IMR-90 (cell line): Measurements from ENCODE around the gene TMEM181. TPM values are rescaled to one million over a fixed set of nuclear protein-coding genes. Genes with fewer than 3 reads are reported as not detected.

ENCODE experiments used
- ATAC-seq: fragments of 200-7000 bp; cut with Tn5 transposase; 2 replicates; pipeline ENCODE4 v1.9.1; 2020; ENCODE audit warnings: low read depth, mild to moderate bottlenecking, moderate library complexity
- BruUV-seq: library from RNA; stranded (reverse); fragments of 400-500 nt; replicated peaks from 2 replicates; lab custom pipeline; 2021; lab: Mats Ljungman, UMichigan
- CTCF ChIA-PET: fragments of 300-600 bp; formaldehyde crosslinking; extraction: SDS; loops from one replicate; lab custom pipeline; 2021; ENCODE audit warnings: antibody characterized with exemption; lab: Yijun Ruan, JAX
- POLR2A ChIA-PET: fragments of 300-600 bp; sonication (Branson Sonifier 250); formaldehyde crosslinking; loops from one replicate; lab custom pipeline; 2022; ENCODE audit warnings: antibody characterized with exemption; ENCODE audit not compliant: unreplicated experiment; lab: Charles Lee
- DNase-seq: peaks from one replicate; pipeline ENCODE4 v3.0.0; 2013
- H2AFZ ChIP-seq: replicated peaks from 2 replicates; pipeline ENCODE3; 2013; ENCODE audit warnings: low read length, mild to moderate bottlenecking; ENCODE audit not compliant: poor library complexity
- H2AK5ac ChIP-seq: 2 replicates; pipeline ENCODE4 v1.6.1; 2013; ENCODE audit warnings: low read depth, low read length, inconsistent platforms
- H2AK9ac ChIP-seq: replicated peaks from 2 replicates; pipeline ENCODE3; 2013; ENCODE audit warnings: mild to moderate bottlenecking, low read depth, low read length, moderate library complexity; ENCODE audit not compliant: poor library complexity
- H2BK120ac ChIP-seq: 2 replicates; pipeline ENCODE4 v1.6.1; 2013; ENCODE audit warnings: low read depth, low read length, inconsistent platforms
- H2BK15ac ChIP-seq: 3 replicates; pipeline ENCODE4 v1.6.1; 2013; ENCODE audit warnings: low read depth, low read length, inconsistent platforms
- H2BK20ac ChIP-seq: 2 replicates; pipeline ENCODE4 v1.6.1; 2013; ENCODE audit warnings: low read depth, mild to moderate bottlenecking, inconsistent platforms, low read length, moderate library complexity
- H2BK5ac ChIP-seq: 2 replicates; pipeline ENCODE4 v1.6.1; 2013; ENCODE audit warnings: mild to moderate bottlenecking, low read depth, low read length, inconsistent platforms; ENCODE audit not compliant: poor library complexity, severe bottlenecking
- H3K14ac ChIP-seq: replicated peaks from 2 replicates; pipeline ENCODE4 v1.6.1; 2013; ENCODE audit warnings: low read depth, low read length, inconsistent platforms
- H3K18ac ChIP-seq: 2 replicates; pipeline ENCODE4 v1.6.1; 2013; ENCODE audit warnings: low read depth, low read length, control low read depth
- H3K23ac ChIP-seq: 2 replicates; pipeline ENCODE4 v1.6.1; 2013; ENCODE audit warnings: low read depth, low read length, inconsistent platforms
- H3K27ac ChIP-seq: 2 replicates; pipeline ENCODE4 v1.5.1; 2013; ENCODE audit warnings: mild to moderate bottlenecking, control low read depth, low read length; ENCODE audit not compliant: insufficient read depth
- H3K27me3 ChIP-seq: 2 replicates; pipeline ENCODE4 v1.6.1; 2013; ENCODE audit warnings: low read length; ENCODE audit not compliant: control insufficient read depth, insufficient read depth
- H3K36me3 ChIP-seq: 2 replicates; pipeline ENCODE4 v1.6.1; 2013; ENCODE audit warnings: low read length, mixed read lengths; ENCODE audit not compliant: control insufficient read depth, insufficient read depth
- H3K4ac ChIP-seq: 2 replicates; pipeline ENCODE4 v1.6.1; 2013; ENCODE audit warnings: low read depth, low read length, inconsistent platforms
- H3K4me1 ChIP-seq: 2 replicates; pipeline ENCODE4 v1.6.1; 2013; ENCODE audit warnings: low read length, mixed read lengths; ENCODE audit not compliant: control insufficient read depth, insufficient read depth
- H3K4me2 ChIP-seq: 2 replicates; pipeline ENCODE4 v1.6.1; 2013; ENCODE audit warnings: low read depth, mild to moderate bottlenecking, control low read depth, low read length, moderate library complexity
- H3K4me3 ChIP-seq: 2 replicates; pipeline ENCODE4 v1.5.1; 2013; ENCODE audit warnings: low read depth, mild to moderate bottlenecking, control low read depth, low read length, moderate library complexity; ENCODE audit not compliant: insufficient read depth
- H3K56ac ChIP-seq: 2 replicates; pipeline ENCODE4 v1.6.1; 2013; ENCODE audit warnings: low read length, inconsistent platforms; ENCODE audit not compliant: insufficient read depth; ENCODE audit errors: extremely low read depth
- H3K79me1 ChIP-seq, 2 experiments: 2 replicates each; pipeline ENCODE4 v1.6.1; 2013; ENCODE audit warnings: low read length in 2 of 2, inconsistent platforms in 1 of 2, low read depth in 1 of 2
- H3K9ac ChIP-seq: 2 replicates; pipeline ENCODE4 v1.6.1; 2013; ENCODE audit warnings: low read depth, low read length, control low read depth
- H3K9me1 ChIP-seq: 2 replicates; pipeline ENCODE4 v1.6.1; 2013; ENCODE audit warnings: low read length, inconsistent platforms; ENCODE audit not compliant: insufficient read depth
- H3K9me3 ChIP-seq: 2 replicates; pipeline ENCODE4 v1.6.1; 2013; ENCODE audit warnings: low read length; ENCODE audit not compliant: control insufficient read depth, insufficient read depth
- H4K20me1 ChIP-seq: 2 replicates; pipeline ENCODE4 v1.6.1; 2013; ENCODE audit warnings: low read length, inconsistent platforms; ENCODE audit not compliant: insufficient read depth
- H4K5ac ChIP-seq: 2 replicates; pipeline ENCODE4 v1.6.1; 2013; ENCODE audit warnings: mild to moderate bottlenecking, low read depth, low read length, control low read depth
- H4K8ac ChIP-seq, 2 experiments: 2 replicates each; pipeline ENCODE4 v1.6.1; 2013; ENCODE audit warnings: low read depth in 2 of 2, low read length in 2 of 2, control low read depth in 1 of 2, inconsistent platforms in 1 of 2
- H4K91ac ChIP-seq: 2 replicates; pipeline ENCODE4 v1.6.1; 2013; ENCODE audit warnings: low read depth, low read length, inconsistent platforms; ENCODE audit not compliant: insufficient read depth
- CEBPB ChIP-seq: IDR thresholded peaks from 2 replicates; pipeline ENCODE4 v1.6.1; 2012; ENCODE audit warnings: low read depth, low read length, improper control_type of control experiment
- CHD1 ChIP-seq: IDR thresholded peaks from 2 replicates; pipeline ENCODE4 v1.6.1; 2012; ENCODE audit warnings: low read depth, low read length, improper control_type of control experiment
- FOS ChIP-seq: fragments of 150-350 bp; IDR thresholded peaks from 2 replicates; pipeline ENCODE4 v1.6.1; 2016; ENCODE audit warnings: low read depth, low read length
- MAFK ChIP-seq: IDR thresholded peaks from 2 replicates; pipeline ENCODE4 v1.6.1; 2012; ENCODE audit warnings: low read depth, low read length, improper control_type of control experiment
- MAZ ChIP-seq: IDR thresholded peaks from 2 replicates; pipeline ENCODE4 v1.6.1; 2012; ENCODE audit warnings: low read depth, mild to moderate bottlenecking, low read length, improper control_type of control experiment, moderate library complexity, borderline replicate concordance
- MXI1 ChIP-seq: IDR thresholded peaks from 2 replicates; pipeline ENCODE4 v1.6.1; 2012; ENCODE audit warnings: low read depth, mild to moderate bottlenecking, low read length, moderate library complexity, borderline replicate concordance
- RAD21 ChIP-seq: IDR thresholded peaks from 2 replicates; pipeline ENCODE4 v1.6.1; 2012; ENCODE audit warnings: low read length, improper control_type of control experiment
- RCOR1 ChIP-seq: IDR thresholded peaks from 2 replicates; pipeline ENCODE4 v1.6.1; 2012; ENCODE audit warnings: mild to moderate bottlenecking, low read length, improper control_type of control experiment; ENCODE audit not compliant: insufficient replicate concordance
- WGBS, 2 experiments: methylation state at CpG; one replicate each; pipeline versions ENCODE4 v1.1.5 to v1.1.7; 2013; ENCODE audit warnings: missing lambda C conversion rate in 2 of 2; ENCODE audit not compliant: insufficient read length in 1 of 2; ENCODE audit errors: extremely low coverage in 2 of 2; 5-methylcytosine and 5-hydroxymethylcytosine counted together
- dilution Hi-C: fragments of 300-500 bp; cut with HindIII; formaldehyde crosslinking; loops from one replicate; pipeline ENCODE4 v1.14.3; 2018; ENCODE audit warnings: low sequenced_read_pairs; ENCODE audit not compliant: unreplicated experiment
- in situ Hi-C: fragments of 300-500 bp; cut with MboI; formaldehyde crosslinking; loops from 3 replicates; pipeline ENCODE4 v1.14.3; 2019; ENCODE audit warnings: low sequenced_read_pairs, inconsistent platforms, mixed read lengths
- intact Hi-C: fragments of 100-400 bp; cut with micrococcal nuclease; formaldehyde crosslinking; loops from 2 replicates; pipeline ENCODE4 v1.10.0; 2022
- polyA plus RNA-seq, 3 experiments: library from polyadenylated mRNA; depleted of rRNA; stranded (reverse); fragments of >200 nt; gene quantifications; 2 replicates each; pipeline ENCODE4 v1.2.3, GENCODE V29; 2012; ENCODE audit warnings: low replicate concordance in 1 of 3
- total RNA-seq: library from RNA; depleted of rRNA; stranded (reverse); fragments of >200 nt; gene quantifications from 2 replicates; pipeline ENCODE4 v1.2.3, GENCODE V29; 2012
- TF ChIP-seq, protein P1 (sequence below): fragments of 150-350 bp; IDR thresholded peaks from 2 replicates; pipeline ENCODE4 v1.6.1; 2017; ENCODE audit warnings: mild to moderate bottlenecking, antibody characterized with exemption, low read length, low read depth
- TF ChIP-seq, protein P2 (sequence below): fragments of 150-350 bp; IDR thresholded peaks from 2 replicates; pipeline ENCODE4 v1.6.1; 2016; ENCODE audit warnings: low read depth, mild to moderate bottlenecking, low read length, moderate library complexity, borderline replicate concordance
- TF ChIP-seq, protein P3 (sequence below): conservative IDR thresholded peaks from 2 replicates; pipeline ENCODE4 v1.5.1; 2012; ENCODE audit warnings: mild to moderate bottlenecking, low read depth, low read length, improper control_type of control experiment

TMEM181 gene
- total and polyA plus RNA-seq, 2 of the 4 experiments (the other 2 are of a cell fraction): 22.8 to 27.8 TPM

DNA sequence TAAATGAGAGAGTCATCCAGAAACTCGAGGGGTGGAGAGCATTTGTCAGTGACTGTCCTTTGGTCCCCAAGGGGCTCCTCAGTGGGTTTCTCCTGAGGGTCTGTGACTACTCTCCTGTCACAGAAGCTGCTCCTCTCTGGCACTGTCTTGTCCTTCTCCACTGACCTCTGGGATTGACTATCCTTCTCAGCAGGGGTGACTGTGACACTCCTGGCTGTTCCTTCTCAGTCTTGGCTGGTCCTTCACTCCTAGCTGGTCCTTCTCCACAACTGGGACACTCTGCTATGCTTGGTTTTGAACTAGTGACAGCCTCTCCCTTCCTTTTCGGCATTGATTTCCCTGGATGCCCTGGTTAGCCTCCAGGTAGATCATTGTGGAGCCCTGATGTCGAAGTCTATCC lies 51.1 kb downstream of the TMEM181 start:
- Histone ChIP-seq H4K8ac (no peak overlapping the region), H2BK20ac (no peak overlapping the region), H2BK15ac (no peak overlapping the region), H3K9me3 (0 out of 2 replicates have a peak, but pooled peaks cover 2% of the 10 kb centered on the region), H3K27ac (no peak overlapping the region), H3K56ac (no peak overlapping the region), H2AK9ac (no peak overlapping the region), H3K4me1 (no peaks in the 10 kb centered on the region), H3K27me3 (no peaks in the 10 kb centered on the region), H3K79me1 (peaks cover 3 to 23% of the 10 kb centered on the region in 2 experiments; a peak in 2 of 4 replicates), H3K23ac (no peak overlapping the region), H3K36me3 (peaks cover 43% of the 10 kb centered on the region), H3K4me2 (no peak overlapping the region), H4K91ac (no peak overlapping the region), H3K4ac (no peak overlapping the region), H2BK120ac (no peak overlapping the region), H3K9me1 (no peaks in the 10 kb centered on the region; the same call in none of the 2 replicates), H3K18ac (no peak overlapping the region), H4K20me1 (no peaks in the 10 kb centered on the region), H3K9ac (no peak overlapping the region), H2BK5ac (no peak overlapping the region), H2AK5ac (no peak overlapping the region), H2AFZ (no peak overlapping the region), H3K14ac (no peak overlapping the region), H4K5ac (no peak overlapping the region), H3K4me3 (no peak overlapping the region)
- no peak for TF ChIP-seq CHD1
- TF ChIP-seq FOS: no peak
- TF ChIP-seq MXI1: no peak
- TF ChIP-seq MAZ: no peak
- no peak for TF ChIP-seq RCOR1
- TF ChIP-seq, protein P1, sequence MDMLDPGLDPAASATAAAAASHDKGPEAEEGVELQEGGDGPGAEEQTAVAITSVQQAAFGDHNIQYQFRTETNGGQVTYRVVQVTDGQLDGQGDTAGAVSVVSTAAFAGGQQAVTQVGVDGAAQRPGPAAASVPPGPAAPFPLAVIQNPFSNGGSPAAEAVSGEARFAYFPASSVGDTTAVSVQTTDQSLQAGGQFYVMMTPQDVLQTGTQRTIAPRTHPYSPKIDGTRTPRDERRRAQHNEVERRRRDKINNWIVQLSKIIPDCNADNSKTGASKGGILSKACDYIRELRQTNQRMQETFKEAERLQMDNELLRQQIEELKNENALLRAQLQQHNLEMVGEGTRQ: no peak
- TF ChIP-seq, protein P2, sequence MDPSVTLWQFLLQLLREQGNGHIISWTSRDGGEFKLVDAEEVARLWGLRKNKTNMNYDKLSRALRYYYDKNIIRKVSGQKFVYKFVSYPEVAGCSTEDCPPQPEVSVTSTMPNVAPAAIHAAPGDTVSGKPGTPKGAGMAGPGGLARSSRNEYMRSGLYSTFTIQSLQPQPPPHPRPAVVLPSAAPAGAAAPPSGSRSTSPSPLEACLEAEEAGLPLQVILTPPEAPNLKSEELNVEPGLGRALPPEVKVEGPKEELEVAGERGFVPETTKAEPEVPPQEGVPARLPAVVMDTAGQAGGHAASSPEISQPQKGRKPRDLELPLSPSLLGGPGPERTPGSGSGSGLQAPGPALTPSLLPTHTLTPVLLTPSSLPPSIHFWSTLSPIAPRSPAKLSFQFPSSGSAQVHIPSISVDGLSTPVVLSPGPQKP: no peak
- no peak for TF ChIP-seq RAD21
- TF ChIP-seq CEBPB: no peak
- TF ChIP-seq MAFK: no peak
- TF ChIP-seq, protein P3, sequence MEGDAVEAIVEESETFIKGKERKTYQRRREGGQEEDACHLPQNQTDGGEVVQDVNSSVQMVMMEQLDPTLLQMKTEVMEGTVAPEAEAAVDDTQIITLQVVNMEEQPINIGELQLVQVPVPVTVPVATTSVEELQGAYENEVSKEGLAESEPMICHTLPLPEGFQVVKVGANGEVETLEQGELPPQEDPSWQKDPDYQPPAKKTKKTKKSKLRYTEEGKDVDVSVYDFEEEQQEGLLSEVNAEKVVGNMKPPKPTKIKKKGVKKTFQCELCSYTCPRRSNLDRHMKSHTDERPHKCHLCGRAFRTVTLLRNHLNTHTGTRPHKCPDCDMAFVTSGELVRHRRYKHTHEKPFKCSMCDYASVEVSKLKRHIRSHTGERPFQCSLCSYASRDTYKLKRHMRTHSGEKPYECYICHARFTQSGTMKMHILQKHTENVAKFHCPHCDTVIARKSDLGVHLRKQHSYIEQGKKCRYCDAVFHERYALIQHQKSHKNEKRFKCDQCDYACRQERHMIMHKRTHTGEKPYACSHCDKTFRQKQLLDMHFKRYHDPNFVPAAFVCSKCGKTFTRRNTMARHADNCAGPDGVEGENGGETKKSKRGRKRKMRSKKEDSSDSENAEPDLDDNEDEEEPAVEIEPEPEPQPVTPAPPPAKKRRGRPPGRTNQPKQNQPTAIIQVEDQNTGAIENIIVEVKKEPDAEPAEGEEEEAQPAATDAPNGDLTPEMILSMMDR: no peak
- dilution Hi-C loops (no loop called here), intact Hi-C loops (no loop called here), in situ Hi-C loops (no loop called here)
- no peak for ATAC-seq
- ChIA-PET POLR2A (no interaction called here), CTCF (no interaction called here)
- no TSS peak for BruUV-seq
- no peak for DNase-seq
- WGBS, 2 experiments: 100% methylated on average over 2 of the region's 3 CpGs; no CpG with 5 or more reads in 1 of the 2 experiments
